ENCODE results near the gene ABCC12.

Gene ABCC12

DNA sequence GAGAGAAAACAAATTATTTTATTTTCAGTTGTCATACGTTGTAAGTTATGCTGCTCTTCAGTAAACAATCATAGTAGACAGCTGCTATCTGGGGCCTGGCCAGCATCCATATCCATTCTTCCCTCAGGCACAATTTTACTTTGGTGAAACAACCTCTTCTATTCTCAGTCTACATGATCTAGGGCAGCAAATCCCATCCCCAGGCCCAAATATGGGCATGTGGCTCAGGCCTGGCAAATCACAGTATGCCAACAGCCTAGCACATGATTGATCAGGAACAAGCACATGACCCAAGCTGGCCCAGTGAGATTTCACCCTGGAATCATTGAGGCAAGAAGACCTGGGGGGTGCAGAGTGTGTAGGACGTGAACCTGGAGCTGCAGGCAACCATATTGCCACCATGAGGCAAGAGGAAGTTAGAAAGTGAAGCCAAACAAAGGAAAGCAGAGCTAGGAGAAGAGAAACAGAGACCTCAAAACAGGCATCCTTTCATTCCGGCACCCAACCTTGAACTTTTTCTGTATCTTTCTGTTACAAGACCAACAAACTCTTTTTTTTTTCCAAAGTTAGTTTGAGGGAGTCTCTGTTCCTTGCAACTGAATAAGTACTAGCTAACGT lies 10.3 kb upstream of the ABCC12 start:
- no peak for DNase-seq

DNA sequence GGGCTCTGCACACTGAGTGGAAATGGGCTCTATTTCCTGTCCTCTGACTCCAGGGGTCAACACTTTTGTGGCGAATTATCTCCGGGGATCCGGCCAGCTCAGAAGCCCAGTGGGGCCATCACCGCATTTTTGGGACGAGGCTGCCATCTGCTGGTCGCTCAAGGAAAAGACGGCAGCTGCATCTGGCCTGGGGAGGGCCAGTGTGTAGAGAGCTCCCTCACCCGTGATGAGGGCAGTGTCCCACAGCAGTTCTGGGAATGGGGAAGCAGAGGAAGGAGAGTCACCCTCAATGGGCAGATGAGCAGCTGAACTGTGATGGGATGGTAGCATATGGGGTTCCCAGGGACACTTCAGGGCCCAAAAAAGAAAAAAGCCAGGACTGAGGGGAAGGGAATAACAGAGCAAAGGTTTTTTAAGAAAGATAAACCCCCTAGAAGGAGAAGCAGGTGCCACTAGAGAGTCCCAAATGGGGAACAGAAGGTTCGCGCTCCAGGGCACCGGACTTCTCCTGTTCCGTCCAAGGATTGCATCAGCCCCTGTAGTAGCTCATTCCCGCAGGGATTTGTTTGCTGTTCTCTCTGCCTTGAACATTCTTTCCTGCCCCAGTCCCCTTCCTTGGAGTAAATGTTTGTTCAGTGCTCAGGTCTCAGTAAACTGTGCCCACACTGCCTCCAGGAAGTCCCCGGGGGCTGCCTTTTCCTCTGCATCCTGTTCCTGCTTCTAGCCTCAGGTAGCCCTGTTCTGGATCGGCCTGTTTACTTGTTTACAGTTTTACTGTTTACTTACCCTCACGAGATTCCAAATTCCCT lies 9.3 kb upstream of the ABCC12 start:
- peak; percentile 28 for DNase-seq

DNA sequence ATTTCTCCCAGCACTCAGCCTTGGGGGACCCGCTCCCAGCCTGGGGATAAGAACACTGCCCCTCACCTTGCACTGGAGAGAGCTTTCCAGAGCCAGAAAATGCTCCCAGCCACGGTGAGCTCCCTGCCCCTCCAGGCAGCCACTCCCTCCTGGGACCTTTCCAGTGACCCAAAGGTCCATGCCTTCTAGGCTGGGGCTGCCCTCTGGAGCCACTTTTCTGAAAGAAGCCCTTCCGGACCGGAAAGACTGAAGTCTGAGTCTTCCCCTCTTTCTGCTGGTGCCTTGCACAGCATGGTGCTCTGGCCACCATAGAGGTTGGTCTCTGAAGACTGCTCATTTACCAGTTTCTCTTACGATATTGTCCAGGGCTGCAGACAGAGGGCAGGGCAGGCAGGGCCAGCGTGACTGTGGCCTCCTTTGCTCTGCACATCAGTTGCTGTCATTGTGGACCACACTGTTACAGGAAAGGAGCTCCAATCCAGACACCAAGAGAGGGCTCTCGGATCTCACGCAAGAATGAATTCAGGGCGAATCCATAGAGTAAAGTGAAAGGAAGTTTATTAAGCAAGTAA lies 7.1 kb upstream of the ABCC12 start:
- no peak for DNase-seq

DNA sequence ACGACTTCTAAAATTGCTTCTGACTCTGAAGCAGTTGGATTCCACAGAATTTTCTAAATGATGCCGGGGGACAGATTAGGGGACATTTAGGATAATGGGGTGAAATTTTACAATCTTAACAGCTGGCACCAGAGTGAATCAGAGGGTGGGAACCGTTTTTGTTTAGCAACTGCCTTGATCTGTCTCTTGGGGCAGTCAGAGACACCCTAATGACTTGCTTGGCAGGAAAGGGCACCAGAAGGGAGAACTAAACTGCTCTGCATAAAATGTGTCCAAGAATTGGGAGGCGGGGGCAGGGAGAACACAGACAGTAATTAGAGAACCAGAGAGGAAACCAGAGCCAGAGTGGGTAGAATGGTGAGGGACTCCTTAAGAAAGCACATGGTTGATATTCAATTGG lies 6.1 kb upstream of the ABCC12 start:
- DNase-seq, result no peak

DNA sequence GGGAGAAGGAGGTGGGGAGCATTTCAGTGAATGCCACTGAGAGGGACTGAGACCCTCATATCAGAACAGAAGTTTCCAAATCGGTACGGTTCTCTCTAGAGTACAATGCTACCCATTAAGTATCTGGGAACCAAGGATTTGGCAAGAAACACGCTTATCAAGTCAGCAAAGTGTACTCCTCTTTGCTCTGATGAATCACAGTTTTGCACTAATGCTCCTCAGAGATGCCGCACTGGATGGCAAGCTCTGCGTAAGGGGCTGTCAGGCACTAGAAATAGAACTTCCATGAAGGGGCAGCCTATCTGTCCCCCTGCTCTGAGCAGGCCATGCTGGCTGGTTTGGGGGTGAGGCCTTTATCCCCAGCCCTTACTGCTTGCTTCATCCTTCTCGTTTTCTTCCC lies 4.8 kb upstream of the ABCC12 start:
- DNase-seq, result no peak

DNA sequence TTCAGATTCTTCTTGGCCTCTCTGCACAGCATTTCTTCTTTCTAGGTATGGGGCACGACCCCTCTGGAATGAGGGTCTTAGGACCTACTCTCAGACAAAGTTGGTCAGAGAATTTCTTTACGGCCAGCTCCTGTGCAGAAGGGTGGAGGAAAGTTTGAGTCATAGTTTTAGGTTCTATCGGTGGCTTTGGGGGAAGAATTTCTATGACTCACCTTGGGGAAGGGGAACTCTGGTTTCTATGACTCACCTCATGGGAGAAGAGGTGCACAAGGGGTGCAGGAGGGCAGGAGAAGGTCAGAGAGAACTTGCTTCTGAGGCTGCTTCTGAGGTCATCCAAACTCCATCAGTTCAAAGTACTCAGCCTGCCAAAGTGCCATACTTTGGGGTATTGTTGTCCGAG lies 2.5 kb upstream of the ABCC12 start:
- no peak for DNase-seq

DNA sequence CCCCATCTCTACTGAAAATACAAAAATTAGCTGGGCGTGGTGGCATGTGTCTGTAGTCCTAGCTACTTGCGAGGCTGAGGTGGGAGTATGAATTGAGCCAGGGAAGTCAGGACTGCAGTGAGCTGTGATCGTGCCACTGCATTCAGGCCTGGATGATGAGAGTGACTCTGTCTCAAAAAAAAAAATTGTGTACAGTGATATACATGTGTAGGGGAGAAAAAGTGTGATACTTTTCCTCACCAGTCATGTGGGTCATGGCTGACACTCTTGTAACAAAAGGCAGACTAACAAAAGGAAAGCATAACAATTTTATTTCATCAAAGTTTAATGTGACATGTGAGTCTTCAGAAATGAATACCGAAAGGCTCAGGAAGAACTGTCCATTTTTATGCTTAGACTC lies 2.0 kb upstream of the ABCC12 start:
- no peak for DNase-seq

DNA sequence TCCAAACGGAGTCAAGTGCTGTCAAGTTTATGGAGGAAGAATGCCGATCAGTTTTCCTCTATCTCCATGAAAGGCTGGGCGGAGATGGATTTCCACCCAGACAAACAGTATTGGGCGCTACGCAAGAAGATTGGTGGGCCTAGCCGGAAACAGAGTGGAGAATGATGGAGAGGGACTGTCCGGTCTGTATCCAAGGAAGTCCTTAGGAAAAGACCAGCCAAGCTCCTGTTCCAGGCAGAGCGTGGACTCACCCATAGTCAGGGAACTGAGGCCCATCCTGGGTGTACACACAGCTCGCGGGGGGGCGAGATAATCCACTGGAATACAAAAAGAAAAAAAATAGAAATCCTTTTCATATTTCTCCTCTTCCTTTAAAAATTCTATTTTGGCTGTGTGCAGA lies 1.5 kb upstream of the ABCC12 start:
- DNase-seq, result no peak

DNA sequence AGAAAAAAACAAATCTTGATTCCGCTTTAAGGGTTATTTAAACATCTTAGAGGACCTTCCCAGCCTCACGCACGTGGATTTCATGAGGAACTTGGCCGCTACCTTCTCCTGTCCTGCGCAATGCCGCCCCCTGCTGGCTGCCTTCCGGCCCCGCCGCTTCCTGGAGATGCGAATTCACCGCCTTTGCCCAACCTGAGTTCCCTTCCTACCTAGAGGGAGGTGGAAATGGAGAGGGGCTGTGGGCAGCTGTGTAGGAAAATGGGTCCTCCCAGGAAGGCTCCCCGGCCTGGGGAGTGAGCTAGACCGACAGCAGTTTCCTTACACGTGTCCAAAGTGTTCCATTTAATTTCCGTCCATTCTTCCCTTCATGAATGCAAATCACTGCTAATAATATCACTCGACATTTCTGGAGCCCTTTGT lies 1.0 kb upstream of the ABCC12 start:
- DNase-seq, result peak; percentile 53

DNA sequence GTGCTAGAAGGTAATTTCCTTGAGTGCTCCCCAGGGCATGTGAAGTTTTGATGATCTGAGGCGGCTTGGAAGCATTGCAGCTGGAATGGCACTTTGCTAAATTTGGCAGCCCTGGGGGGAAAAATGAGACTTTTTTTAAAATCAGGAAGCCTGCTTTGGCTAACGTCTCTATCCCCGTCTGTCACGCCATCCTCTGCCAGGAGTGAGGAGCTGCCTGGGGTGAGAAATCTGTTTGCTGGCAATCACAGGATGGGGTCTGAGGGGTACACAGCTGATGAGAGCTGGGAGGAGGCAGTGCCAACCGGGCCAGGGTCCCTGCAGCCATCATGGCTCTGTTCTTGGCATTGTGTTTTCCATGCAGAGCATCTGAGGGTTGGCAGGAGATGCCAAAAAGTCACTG lies 2.0 kb downstream of the ABCC12 start:
- DNase-seq, result no peak

DNA sequence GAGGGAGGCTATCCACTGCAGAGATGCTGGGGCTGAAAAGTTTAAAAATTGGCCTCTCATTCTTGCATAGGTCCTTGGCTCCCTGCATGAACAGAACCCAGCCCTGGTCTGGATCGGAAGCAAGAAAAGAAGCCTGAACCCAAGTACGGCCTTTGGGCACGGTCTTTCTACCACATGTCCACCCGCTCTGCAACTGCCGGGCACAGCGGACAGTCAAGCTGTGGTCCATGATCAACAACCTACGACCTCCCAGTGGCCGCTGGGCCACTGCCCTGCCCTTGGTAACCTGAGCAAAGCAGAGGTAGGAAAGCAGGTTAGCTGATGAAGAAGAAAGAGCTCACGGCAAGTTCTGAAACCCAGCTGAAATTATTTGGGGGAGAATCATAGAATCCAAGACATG lies 3.6 kb downstream of the ABCC12 start:
- DNase-seq, result no peak

DNA sequence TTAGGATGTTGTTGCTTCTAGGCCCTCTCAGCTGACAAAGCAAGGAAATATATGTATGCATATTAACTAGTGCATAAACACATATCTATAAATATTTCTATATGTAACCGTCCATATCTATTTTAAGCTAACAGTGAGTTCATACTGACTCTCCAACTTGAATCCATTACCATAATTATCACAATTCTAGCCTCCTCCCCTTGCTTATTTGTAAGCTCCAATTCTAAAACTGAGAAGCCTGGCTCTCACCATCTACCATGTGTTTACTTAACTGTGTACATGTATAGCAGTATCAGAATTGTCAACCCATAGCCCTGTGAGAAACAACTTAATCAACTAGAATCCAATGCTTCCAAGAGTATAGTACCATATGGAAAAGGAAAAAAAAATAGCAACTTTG lies 5.1 kb downstream of the ABCC12 start:
- DNase-seq, result no peak

DNA sequence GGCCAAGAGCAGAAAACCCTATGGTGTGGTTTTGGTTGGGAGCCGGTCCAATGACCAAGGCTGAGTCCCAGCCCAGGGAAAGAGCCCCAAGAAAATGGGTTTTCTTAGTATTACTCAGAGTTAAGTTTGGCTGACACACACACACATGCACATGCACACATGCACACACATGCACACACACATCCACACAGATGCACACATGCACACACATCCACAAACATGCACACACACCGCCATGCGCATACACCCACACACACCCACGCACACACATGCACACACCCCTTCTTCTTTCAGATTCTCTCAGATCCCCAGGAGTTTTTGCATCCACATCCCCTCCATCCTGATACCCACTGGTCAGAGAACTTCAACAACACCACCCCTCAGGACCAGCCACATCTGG lies 9.1 kb downstream of the ABCC12 start:
- no peak for DNase-seq

DNA sequence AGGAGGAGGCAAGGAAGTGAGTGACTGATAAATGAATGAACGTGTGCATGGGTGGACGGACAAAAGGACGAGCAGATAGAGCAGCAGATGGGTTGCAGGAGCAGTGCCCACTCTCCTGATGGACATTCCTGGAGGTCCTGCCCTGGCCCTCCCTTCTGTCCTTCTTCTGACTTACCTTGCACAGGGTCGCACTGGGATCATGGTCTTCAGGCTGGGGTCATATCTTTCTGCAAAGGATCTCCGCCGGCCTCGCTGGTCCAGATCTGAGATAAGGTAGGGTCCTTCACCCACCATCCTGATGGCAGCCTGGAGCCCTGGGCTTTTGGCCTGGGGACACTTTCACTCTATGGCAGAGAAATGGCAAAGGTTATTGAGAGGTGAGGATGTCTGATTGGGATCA lies 9.7 kb downstream of the ABCC12 start:
- DNase-seq, result no peak

DNA sequence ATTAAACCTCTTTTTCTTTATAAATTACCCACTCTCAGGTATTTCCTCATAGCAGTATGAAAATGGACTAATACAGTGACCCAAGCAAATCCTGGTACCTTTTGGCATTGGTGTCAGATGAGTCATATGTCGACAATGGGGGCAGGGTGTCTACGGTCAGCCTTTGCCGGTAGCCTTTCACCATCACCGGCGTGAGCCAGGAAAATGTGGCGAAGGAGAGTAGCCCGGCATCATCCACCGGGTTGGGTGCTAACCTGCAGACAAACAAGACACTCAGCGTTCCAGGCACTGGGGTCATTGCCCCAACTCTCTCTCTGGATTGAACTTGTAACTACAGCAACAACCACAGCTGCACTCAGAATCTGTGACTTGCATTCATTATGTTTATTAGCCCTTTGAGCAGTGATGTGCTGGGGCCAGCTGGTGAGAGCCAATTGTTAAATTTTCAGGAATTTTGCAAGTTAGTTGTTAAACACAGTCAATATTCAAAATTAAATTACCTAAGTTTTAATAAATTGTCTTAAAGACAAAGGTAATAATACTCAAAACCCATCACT lies 11.9 kb downstream of the ABCC12 start:
- DNase-seq, result no peak

DNA sequence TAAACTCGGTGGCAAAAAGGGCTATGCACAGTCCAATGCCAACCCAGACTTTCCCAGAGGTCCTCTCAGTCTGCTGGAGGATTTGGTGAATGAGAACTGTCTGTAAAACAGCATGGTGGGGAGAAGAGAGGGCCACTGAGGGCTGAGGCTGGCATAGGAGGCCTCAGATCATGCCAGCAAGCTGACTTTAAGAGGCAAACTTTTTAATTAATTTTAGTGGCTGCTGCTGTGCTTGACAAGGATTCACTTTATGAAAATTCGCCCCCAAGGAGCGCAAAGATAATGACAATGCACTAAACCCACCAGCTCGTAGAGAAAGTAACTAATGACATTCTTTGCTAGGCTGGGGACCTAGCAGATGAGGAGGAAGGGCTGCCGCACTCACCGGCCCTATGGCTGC lies 15.0 kb downstream of the ABCC12 start:
- no peak for DNase-seq

DNA sequence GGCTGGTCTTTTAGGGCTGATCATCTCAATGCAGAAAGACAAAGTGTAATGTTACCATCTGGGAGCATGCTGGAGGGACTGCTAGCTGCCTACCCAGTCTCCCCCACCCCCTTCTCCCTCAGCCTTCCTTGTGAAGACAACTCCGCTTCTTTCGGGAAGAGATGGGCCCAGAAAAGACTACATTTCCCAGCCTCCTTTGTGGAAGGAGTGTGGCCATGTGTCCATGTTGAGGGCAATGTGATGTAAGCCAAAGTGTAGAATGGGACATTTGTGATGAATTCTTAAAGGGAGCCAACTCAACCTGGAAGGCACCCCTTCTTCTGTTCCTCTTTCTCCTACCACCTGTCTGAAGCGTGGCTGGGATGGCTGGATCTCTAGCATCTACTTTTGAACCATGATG lies 16.3 kb downstream of the ABCC12 start:
- DNase-seq, result no peak

DNA sequence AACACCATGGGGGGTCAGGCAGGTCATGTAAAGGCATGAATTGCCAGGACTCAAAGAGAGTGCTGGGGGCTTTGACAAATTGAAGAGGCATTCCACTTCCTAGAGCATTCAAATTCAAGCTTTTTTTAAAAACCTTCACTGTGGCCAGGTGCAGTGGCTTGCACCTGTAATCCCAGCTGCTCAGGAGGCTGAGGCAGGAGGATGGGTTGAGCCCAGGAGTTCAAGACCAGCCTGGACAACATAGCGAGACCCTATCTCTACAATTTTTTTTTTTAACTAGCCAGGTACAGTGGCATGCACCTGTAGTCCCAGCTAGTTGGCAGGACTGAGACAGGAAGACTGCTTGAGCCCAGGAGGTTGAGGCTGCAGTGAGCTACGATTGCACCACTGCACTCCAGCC lies 17.2 kb downstream of the ABCC12 start:
- DNase-seq, result no peak

DNA sequence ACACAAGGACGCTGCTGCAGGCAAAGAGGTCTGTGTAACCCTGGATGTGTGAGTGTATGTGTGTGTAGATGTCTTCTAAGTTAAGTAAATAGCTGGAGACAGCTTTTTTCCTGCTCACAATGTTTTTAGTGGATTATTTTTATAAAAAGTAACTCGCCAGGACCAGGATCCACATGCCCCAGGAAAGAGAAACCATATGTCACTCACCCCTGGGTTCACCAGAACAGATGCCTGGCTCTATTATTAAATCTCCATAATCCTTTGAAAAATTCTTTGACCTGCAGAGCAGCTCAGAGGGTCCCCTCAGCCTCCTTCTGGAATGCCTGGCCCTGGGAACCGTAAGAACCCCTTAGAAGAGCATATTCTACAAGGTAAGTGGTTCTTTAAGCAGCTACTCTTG lies 18.0 kb downstream of the ABCC12 start:
- no peak for DNase-seq

DNA sequence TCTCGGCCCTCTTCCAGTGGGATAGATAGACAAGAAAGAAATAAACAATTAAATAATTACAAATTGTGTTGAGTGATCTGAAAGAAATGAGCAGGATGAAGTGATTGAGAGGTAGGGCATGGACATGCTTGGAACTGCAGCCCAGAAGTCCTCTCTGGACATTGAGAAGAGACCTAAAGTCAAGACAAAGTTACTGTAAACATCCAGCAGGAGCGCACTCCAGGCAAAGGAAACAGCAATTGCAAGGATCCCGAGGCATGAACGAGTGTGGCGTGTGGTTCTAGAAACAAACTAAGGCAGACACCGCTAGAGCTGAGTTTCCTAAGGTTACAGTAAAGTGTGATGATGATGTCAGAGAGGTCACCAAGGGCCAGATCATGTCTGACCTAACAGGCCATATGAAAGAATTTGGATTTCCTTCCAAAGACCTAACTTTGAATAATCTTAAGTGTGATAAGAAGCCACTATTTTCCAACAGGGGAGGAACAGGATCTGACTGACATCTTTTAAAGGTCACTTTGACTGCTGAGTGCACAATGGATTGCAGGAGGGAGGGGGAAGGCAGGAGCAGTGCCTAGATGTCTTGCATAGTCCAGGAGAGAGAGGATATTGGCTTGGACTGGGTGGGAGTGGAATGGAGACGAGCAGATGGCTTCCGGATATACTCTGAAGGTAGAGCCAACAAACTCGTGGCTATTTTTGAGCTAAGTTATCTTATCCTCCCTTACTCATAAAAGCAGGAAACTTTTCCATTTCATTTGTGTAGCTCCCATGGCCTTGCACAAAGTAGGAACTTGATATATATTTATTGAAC lies 19.0 kb downstream of the ABCC12 start:
- no peak for DNase-seq

DNA sequence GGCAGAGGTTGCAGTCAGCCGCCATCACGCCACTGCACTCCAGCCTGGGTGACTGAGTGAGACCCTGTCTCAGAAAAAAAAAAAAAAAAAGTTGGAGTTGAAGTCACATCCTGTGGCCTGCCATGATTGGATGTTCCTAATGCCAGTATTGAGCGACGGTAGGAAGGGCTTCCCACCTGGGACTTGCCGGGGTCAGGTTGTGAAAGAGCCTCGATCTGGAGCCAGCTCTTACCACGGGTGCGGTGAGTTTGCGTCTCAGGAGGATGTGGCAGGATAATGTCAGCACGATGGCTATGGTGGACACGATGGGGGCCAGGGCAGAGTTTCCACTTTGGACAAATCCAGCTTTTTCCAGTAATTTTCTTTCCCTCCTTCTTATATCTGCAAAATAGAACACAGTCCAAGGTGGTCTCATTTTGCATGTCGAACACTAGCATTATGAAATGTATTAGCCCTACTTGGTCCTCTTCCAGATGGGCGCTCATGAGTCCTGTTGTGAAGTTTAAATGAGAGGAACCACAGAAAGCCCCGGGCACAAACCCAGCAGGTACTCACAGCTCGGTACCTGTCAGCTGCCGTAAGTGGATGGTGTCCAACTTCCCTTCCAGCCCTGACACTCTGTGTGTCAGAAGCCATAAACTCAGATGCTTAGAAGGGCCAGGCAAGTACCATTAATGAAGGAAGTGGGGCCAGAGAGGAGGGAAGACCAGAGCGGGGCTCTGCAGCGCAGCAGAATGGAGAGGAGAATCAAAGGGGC lies 22.2 kb downstream of the ABCC12 start:
- DNase-seq, result no peak

DNA sequence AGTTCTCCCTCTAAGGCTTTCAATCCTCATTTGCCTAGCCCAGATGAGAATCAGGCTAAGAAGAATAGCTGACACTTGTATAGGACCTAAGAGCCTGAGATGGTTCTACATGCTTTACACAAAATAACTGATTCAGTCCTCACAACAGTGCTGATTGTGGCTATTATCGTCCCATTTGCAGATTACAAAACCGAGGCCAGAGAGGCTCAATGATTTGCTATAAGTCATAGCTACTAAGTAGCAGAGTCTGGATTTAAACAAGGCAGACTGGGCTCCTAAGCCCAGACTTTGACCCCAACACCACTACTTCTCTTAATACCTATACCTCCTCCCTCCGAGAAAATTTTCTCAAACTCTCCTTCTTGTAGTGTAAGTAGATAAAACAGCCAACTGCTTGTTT lies 23.1 kb downstream of the ABCC12 start:
- no peak for DNase-seq
